ENCODE measurements around the gene STAT6.

DNA sequence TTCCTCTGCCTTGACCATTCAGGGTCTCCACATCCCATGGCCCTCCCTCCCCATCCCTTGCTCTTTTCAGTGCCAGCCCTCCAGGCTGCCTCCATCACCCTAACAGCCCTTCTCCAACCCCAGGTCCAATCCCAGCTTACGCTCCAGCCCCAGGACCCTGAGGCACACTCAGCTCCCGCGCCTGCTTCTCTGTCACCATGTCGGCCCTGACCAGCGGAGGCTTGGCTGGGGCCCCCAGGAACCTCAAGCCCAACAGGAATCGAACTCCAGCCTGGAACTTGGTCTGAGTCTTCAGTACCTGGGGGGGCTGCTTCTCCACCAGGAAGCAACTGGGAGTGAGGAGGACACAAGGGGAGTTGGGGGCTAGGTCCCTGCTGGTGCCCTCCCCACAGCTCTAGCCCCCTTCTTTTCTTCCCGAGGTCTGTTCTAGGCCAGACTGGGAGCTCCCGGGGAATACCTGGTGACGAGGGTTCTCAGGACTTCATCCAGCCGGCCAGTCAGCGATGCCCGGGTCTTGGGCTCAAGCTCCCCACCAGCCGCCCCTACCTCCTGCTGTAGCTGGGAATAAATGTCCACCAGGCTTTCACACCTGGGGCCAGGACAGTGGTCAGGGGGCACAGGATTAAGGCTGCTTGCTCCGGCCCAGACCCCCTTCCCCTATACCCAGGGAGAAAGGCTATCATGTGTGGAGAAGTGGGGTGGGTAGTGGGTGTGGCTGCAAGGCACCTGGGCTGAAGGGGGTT is 6.0 kb downstream of the STAT6 start:
- TF ChIP-seq, protein P1, sequence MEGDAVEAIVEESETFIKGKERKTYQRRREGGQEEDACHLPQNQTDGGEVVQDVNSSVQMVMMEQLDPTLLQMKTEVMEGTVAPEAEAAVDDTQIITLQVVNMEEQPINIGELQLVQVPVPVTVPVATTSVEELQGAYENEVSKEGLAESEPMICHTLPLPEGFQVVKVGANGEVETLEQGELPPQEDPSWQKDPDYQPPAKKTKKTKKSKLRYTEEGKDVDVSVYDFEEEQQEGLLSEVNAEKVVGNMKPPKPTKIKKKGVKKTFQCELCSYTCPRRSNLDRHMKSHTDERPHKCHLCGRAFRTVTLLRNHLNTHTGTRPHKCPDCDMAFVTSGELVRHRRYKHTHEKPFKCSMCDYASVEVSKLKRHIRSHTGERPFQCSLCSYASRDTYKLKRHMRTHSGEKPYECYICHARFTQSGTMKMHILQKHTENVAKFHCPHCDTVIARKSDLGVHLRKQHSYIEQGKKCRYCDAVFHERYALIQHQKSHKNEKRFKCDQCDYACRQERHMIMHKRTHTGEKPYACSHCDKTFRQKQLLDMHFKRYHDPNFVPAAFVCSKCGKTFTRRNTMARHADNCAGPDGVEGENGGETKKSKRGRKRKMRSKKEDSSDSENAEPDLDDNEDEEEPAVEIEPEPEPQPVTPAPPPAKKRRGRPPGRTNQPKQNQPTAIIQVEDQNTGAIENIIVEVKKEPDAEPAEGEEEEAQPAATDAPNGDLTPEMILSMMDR (IDR thresholded peaks at IDR 0.05; ENCODE audit: low read length) = no peak
- TF ChIP-seq EZH2 (IDR thresholded peaks at IDR 0.05; ENCODE audit: borderline replicate concordance, low read length) = no peak
